Fibroblast of skin of right biceps (primary cell): ENCODE results near the gene YTHDF2.

Experiments used
- DNase-seq: peaks from one replicate; pipeline ENCODE4 v3.0.0-alpha.2; 2013

Gene YTHDF2

DNA sequence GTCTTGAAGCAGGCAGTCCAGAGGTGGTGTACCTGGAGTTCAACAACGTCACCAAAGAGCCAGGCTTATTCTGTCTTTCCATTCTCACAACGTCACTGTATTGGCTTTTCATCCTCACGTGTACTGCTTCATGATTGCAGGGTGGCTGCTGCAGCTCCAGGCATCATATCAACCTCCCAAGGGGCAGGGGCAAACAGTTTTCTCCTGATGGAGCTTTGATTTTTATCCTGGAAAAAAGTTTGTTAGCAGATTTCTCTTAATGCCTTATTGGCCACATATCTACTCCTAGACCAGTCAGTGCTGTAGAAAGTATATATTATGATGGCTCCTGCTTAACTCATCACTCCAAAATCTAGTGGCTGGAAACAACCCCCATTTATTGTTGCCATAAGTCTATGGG is 66.9 kb downstream of the YTHDF2 start:
- DNase-seq = no peak

GRCh38 chr1:28804071-28804470 is 67.3 kb downstream of the YTHDF2 start:
- no peak for DNase-seq

DNA sequence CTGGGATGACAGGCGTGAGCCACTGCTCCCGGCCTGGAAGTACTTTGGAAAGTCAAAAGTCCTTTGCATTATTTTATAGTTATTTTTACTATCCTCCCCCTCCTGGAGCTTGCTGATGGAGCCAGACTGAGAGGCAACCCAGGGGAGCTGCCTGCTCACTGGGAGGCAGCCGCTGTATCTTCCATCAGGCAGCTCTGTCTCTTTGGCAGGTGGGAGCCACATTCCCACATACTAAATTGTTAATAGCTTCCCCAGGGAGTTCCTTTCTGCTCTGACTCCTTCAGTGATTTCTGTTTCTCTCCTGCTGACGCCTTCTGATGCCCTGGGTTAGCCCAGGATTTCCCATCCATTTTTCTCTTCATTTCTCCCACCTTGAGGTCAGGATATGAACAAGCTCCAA is 70.3 kb downstream of the YTHDF2 start:
- DNase-seq = no peak

DNA sequence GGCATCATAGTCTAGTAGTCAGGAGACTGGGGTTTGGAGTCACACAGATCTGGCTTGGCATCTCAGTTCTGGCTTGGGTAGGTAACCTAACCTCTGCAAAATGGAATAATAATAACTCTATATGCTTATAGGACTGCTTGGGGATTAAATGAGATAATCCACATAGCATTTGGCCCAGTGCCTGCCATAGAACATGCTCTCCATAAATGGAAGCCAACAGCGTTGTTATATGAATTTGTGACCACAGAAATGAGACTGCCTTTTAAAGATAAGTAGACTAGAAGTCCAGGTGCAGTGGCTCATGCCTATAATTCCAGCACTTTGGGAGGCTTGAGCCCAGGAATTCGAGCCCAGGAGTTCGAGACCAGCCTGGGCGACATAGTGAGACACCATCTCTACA is 71.2 kb downstream of the YTHDF2 start:
- DNase-seq = no peak

DNA sequence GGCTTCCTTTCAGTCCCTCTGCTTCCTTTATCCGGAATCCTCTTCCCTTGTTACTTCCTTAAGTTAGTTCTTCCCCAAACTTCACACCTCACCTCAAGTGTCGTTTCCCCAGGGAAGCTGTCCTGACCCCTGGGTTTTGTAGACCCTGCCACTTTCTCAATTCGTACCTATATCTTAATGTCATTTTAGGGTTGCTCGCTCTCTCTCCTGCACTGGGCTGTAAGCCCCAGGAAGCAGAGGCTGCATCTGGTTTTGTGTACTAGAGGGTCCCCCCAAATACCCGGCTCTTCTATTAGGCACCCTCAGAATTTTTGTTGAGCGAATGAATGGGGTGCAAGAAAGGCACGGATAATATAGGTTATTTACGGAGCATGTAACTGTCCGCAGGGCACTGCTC is 74.6 kb downstream of the YTHDF2 start:
- no peak for DNase-seq

GRCh38 chr1:28811766-28812668 is 75.3 kb downstream of the YTHDF2 start, which contains the start of gene OPRD1:
Gene OPRD1, plus strand, starts transcription at chr1:28812170. Its CDS starts 214 bp downstream, at chr1:28812384.
- no peak for DNase-seq

- no peak for DNase-seq
Observed at GRCh38 chr1:28812669-28813468, 76.1 kb downstream of the YTHDF2 start.

- no peak for DNase-seq
Observed at GRCh38 chr1:28813931-28814465, 77.3 kb downstream of the YTHDF2 start.

- DNase-seq = no peak
Observed at GRCh38 chr1:28815533-28816185, 78.9 kb downstream of the YTHDF2 start.

DNA sequence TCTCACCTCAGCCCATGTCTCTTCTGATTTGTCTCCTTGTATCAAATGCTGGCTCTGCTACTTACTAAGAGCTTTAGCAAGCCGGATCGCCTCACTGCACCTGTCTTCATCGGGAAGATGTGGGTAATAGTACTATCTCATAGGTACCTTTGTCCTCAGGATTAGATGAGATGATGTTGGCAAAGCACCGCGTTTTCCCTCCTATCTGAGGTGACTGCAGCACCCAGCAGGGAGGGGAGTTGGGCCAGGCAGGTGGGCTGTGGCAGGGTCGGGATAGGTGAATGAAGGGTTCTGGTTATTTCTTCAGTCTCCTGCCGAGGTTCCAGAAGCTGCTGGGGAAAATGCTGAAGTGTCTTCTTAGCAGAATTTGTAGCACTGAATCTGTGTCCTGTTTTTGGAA is 80.4 kb downstream of the YTHDF2 start:
- no peak for DNase-seq

- DNase-seq = no peak
Observed at GRCh38 chr1:28819020-28819419, 82.3 kb downstream of the YTHDF2 start.
